OCI-LY7 (cell line): ENCODE results near the gene RBM33.

Experiments
- EZH2phosphoT487 ChIP-seq: fragments of 200-600 bp; sonication (generic); IDR thresholded peaks from 2 replicates; pipeline ENCODE4 v1.6.1; 2018; ENCODE audit warnings: low read depth, borderline replicate concordance, mild to moderate bottlenecking, mixed run types, antibody characterized with exemption, low read length, moderate library complexity, mixed read lengths
- TF ChIP-seq, protein P1 (sequence below): fragments of 200-600 bp; sonication (generic); conservative IDR thresholded peaks from 2 replicates; pipeline ENCODE4 v1.5.1; 2014; ENCODE audit warnings: mild to moderate bottlenecking, antibody characterized with exemption, low read length, moderate library complexity, mixed read lengths

GRCh38 chr7:155700847-155701246 is 56.4 kb downstream of the RBM33 start:
- TF ChIP-seq, protein P1, sequence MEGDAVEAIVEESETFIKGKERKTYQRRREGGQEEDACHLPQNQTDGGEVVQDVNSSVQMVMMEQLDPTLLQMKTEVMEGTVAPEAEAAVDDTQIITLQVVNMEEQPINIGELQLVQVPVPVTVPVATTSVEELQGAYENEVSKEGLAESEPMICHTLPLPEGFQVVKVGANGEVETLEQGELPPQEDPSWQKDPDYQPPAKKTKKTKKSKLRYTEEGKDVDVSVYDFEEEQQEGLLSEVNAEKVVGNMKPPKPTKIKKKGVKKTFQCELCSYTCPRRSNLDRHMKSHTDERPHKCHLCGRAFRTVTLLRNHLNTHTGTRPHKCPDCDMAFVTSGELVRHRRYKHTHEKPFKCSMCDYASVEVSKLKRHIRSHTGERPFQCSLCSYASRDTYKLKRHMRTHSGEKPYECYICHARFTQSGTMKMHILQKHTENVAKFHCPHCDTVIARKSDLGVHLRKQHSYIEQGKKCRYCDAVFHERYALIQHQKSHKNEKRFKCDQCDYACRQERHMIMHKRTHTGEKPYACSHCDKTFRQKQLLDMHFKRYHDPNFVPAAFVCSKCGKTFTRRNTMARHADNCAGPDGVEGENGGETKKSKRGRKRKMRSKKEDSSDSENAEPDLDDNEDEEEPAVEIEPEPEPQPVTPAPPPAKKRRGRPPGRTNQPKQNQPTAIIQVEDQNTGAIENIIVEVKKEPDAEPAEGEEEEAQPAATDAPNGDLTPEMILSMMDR = no peak
- no peak for TF ChIP-seq EZH2phosphoT487
